ENCODE measurements around the gene ZNF71. TPM values are rescaled to one million over a fixed set of nuclear protein-coding genes. Genes with fewer than 3 reads are reported as not detected.

ZNF71 gene
- total RNA-seq, 1 experiment from 2014 or later, result 8.0 TPM

GRCh38 chr19:56567274-56568120 lies 27.6 kb upstream of the ZNF71 start, which contains the start of gene ZNF470 (continued):
- TF ChIP-seq HMGXB4 (CRISPR knock-in tag; IDR thresholded peaks at IDR 0.05) (0 out of 2 replicates have a peak, but pooled peaks have one; percentile 33), CBFB (CRISPR knock-in tag; IDR thresholded peaks at IDR 0.05; ENCODE audit: low read depth) (no peak), E2F4 (CRISPR knock-in tag; IDR thresholded peaks at IDR 0.05; ENCODE audit: borderline replicate concordance, low read depth) (peak; percentile 73; the same call in 1 of the 2 replicates), CREM (CRISPR knock-in tag; IDR thresholded peaks at IDR 0.05) (peak; percentile 47; the same call in 1 of the 2 replicates), SMAD4 (CRISPR knock-in tag; IDR thresholded peaks at IDR 0.05) (0 out of 2 replicates have a peak, but pooled peaks have one; percentile 7), ATF2 (CRISPR knock-in tag; IDR thresholded peaks at IDR 0.05; ENCODE audit: borderline replicate concordance, low read depth) (no peak)

- H3K27me3 Mint-ChIP-seq (ENCODE audit: low read depth), result peaks cover 5% of the 10 kb centered on the region
- TF ChIP-seq NFYB (CRISPR knock-in tag; conservative IDR thresholded peaks at IDR 0.05; ENCODE audit: low read depth), result no peak
- TF ChIP-seq CDX4 (CRISPR knock-in tag; IDR thresholded peaks at IDR 0.05; ENCODE audit: borderline replicate concordance), result no peak
- TF ChIP-seq E2F4 (CRISPR knock-in tag; IDR thresholded peaks at IDR 0.05; ENCODE audit: borderline replicate concordance, low read depth), result no peak
- TF ChIP-seq SP1 (CRISPR knock-in tag; conservative IDR thresholded peaks at IDR 0.05), result no peak
- TF ChIP-seq NR3C1 (CRISPR knock-in tag; conservative IDR thresholded peaks at IDR 0.05; ENCODE audit: low read depth), result no peak
- TF ChIP-seq MLX (CRISPR knock-in tag; IDR thresholded peaks at IDR 0.05), result no peak
- TF ChIP-seq ATF3 (CRISPR knock-in tag; conservative IDR thresholded peaks at IDR 0.05), result no peak
- no peak for TF ChIP-seq USF2 (CRISPR knock-in tag; IDR thresholded peaks at IDR 0.05)
- no peak for TF ChIP-seq MYBL2 (CRISPR knock-in tag; IDR thresholded peaks at IDR 0.05)
- TF ChIP-seq ZNF532 (CRISPR knock-in tag; IDR thresholded peaks at IDR 0.05; ENCODE audit: borderline replicate concordance), result no peak
- no peak for TF ChIP-seq ZMAT4 (CRISPR knock-in tag; IDR thresholded peaks at IDR 0.05)
- TF ChIP-seq JAZF1 (CRISPR knock-in tag; IDR thresholded peaks at IDR 0.05), result no peak
- TF ChIP-seq TEAD4 (CRISPR knock-in tag; IDR thresholded peaks at IDR 0.05), result no peak
- H3K27ac Mint-ChIP-seq, result no peak overlapping the region
- DNase-seq (ENCODE audit: low spot score) (no peak), ATAC-seq (no peak)
- H3K4me1 Mint-ChIP-seq, result peaks cover 4% of the 10 kb centered on the region
- CTCF ChIA-PET, result no interaction called here
- no peak overlapping the region for H3K4me3 Mint-ChIP-seq
- POLR2A ChIA-PET, result no interaction called here
- H3K36me3 Mint-ChIP-seq, result peaks cover 86% of the 10 kb centered on the region
- peaks cover 76% of the 10 kb centered on the region for H3K9me3 Mint-ChIP-seq
Measured at GRCh38 chr19:56572589-56572988, 22.5 kb upstream of the ZNF71 start.

All from WTC11 (cell line).